Myocyte (in vitro differentiated cells): Measurements from ENCODE around the gene SLC9A1. TPM values are rescaled to one million over a fixed set of nuclear protein-coding genes. Genes with fewer than 3 reads are reported as not detected.

Experiments
- DNase-seq: peaks from one replicate; pipeline ENCODE4 v3.0.0-alpha.2; 2012; ENCODE audit warnings: low read depth
- total RNA-seq: library from RNA; depleted of rRNA; stranded (reverse); fragments of >200 nt; gene quantifications from 2 replicates; pipeline ENCODE4 v1.2.3, GENCODE V29; 2014

The SLC9A1 gene
- total RNA-seq, 1 donor from 2014 or later: 9.6 TPM

DNA sequence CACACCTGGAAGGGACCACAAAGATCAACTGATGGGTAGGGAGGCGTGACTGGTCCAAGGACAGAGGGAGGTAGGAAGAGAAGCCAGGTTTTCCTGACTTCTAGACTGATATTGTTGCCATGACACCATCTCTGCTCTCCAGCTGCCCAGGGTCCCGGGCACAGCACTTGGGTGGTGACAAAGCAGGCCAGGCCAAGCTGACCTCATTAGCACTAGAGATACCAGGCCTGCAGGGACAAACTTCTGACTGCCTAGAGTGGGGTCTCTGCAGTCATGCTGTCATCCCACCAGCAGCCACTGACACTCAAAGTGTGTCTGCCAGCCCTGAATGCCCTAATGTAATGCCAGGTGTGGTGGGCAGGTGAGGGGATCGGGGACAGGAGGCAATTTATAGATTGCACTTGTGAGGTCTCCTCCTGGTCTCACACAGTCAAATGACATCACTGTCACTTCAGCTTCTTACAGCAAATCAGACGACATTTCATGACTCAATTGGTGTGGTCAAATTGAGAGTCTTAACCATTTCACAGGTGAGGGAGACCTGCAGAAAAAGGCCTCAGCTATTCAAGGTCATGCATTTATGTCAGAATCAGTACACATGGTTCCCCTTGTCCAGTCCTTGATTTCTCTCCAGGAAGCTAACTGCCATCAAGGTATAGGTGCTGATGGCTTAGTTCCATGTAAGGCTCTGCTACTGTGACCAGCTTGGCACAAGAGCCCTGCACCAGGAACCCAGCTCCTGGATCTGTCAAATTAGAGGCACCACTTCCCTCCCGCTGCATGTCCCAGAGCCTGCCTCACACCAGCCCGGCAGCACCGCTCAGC is 2.7 kb downstream of the SLC9A1 start:
- DNase-seq: no peak

DNA sequence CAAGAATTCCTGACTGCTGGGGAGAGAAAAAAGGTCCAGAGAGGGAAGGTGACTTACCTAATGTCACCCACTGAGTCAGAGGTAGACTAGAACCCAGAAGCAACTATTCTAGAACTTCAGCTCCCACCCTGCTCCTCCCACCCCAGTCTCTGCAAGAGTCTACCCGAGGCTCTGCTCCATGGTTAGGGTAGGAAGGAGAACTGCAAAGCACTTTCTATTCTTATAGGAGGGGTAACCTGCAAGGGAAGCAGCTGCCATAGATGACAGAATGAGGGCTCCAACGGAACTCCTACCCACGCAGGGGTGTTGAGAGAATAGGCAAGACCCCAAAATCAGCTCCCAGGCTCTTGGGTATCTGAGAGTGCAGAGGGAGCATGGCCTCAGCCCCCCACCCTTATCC is 4.3 kb downstream of the SLC9A1 start:
- no peak for DNase-seq

- no peak for DNase-seq
Observed at GRCh38 chr1:27150183-27150582, 4.7 kb downstream of the SLC9A1 start.

DNA sequence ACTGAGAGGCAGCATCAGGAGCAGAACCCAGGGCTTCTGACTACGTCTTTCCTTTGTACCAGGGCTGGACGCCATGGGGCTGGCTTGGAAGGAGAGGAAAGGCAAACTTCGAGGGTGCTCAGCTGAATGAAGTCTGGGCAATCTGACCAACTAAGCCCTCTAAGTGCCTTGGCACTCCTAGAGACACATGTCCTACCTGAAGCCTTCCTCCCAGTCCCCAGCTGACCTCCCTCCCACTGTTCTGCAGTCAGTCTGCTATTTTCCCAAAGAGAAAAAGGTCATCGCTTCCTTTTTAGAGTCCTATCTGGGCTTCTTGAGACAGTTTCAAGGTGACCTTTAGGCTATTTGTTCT is 5.2 kb downstream of the SLC9A1 start:
- no peak for DNase-seq

GRCh38 chr1:27149084-27149761 is 5.7 kb downstream of the SLC9A1 start:
- DNase-seq: peak; percentile 60

- no peak for DNase-seq
Observed at GRCh38 chr1:27148591-27148990, 6.3 kb downstream of the SLC9A1 start.

DNA sequence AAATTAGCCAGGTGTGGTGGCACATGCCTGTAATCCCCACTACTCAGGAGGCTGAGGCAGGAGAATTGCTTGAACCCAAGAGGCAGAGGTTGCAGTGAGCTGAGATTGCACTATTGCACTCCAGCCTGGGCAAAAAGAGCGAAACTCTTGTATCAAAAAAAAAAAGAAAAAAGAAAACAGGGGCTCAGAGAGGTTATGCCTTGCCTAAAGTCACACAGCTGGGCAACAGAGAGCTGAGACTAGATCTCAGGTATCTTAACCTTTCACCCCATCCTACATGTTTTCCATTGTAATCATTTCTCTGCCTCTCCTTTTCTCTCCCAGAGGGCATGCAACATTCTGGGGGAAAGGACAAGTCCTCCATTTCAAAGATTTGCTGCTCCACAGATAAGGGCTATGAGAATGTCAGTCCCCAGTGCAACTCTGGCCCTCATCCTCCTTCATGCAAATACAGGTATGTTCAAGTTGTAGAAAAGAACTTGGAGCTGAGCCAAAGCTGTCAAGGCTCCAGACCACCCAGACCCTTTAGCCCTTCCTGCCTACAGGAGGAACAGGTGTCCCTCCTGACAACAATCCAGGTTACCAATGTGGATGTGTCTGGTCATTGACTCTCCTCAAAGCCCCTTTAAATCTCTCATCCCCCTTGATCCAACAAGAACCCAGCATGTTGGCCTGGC is 6.9 kb downstream of the SLC9A1 start:
- no peak for DNase-seq

- peak; percentile 81 for DNase-seq
Observed at GRCh38 chr1:27145934-27146354, 9.0 kb downstream of the SLC9A1 start.

DNA sequence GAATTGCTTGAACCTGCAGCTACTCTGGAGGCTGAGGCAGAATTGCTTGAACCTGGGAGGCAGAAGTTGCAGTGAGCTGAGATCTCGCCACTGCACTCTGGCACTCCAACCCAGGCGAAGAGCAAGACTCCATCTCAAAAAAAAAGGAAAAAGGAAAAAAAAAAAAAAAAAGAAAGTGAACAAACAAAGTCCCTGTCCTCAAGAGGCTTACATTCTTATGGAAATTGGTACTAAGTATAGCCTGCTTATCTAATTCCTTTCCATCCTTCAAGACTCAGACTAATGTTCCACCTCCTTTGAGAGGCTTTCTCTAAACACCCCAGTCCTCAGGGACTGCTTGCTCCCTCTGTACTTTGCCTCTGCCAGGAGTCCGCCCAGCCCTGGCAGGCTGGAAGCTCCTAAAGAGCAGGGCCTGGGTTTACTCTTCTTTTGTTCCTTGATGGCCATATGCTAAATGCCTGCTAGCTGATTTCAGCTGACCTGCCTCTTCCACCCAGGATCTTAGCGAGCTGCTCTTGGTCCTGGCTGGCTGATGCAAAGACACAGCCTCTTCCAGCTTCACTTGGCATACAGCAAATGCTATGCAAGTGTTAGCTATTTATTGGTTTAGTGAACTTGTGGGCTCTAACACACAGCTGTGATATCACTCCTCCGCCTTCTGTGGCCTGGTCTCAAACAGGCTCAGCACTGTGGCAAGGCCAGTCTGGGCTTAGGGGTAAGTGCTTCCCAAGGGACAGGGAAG is 9.8 kb downstream of the SLC9A1 start:
- DNase-seq: peak; percentile 89

DNA sequence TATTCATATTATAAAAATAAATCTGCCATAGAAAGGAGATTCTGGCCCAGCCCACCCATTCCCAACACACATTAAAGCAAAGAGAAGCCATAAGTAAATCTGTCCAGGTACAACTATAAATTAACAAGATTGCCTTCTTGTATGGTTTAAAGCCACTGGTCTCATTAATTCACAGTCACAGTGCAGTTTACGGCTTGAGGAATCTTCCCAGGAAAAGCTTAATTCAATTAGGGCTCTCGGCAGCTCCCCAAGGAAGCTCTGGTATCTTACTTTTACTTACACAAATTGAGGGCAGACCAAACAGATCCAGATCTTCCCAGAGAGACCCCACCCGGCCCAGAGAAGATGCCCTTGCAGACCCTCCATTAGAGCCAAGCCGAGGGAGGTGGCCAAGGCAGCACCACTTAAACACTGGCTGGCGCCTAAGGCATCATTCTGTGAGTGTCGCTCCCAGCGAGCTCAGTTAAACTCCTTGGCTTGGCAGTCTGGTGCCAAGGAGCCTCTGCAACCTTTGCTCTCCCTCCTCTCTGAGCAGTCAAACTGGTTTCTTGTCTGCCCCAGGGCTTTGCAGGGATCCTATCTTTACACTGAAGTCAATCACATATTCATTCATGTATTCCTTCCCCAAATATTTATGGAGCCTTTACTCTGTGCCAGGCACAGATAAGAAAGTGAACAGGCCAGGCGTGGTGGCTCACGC is 10.7 kb downstream of the SLC9A1 start:
- DNase-seq: no peak

- DNase-seq: peak; percentile 47
Observed at GRCh38 chr1:27143401-27143800, 11.5 kb downstream of the SLC9A1 start.

DNA sequence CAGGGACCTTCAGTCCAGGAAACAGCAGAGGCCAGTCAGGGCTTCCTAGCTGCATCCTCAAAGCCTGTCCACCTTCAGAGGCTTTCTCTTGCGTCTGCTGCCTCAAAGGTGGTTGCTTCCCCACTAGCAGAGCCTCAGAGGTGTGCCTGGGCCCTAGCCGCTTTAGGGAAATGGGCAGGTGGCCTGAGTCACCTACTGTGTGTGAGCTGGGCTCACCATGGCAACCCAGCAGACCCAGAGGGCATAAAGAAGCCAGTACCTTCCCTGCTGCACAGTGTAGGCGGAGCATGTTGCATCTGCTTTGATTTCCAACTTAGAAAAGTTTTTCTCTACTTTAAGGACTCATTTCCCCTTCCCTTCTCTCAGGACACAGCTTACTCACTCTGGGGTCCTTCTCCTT is 12.5 kb downstream of the SLC9A1 start:
- DNase-seq: no peak

DNA sequence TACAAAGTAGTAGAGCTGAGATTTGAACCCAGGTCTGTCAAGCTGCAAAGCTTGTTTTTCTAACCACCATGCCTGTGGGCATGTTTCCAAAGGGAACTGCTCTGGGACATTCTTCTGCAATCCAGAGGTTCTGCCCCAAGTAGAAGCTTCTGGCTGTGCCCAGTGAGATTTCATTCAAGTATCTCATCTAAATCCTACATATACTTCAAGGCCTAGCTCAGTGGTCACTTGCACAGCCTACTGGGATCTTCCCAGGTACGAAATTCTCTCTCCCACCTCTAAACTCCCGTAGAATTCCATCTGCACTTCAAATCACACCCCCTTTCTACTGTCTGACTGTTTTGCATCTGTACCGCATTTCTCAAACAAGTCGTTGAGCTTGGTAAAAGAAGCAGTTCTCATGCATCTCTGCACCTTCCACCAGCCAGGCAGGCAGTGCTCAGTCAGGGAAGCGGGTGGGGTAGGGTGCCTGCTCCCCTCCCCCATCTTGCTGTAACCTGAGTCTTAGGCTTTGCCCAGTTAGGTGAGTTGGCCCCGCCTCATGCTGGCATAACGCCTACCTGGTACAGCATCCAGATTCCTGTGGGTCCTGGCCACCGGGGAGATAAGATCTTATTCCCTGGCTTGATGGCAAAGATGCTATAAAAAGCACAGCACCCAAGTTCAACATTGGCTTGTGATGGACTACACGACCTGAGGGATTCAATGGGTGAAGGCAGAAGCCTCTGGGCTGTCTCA is 13.5 kb downstream of the SLC9A1 start:
- peak; percentile 38 for DNase-seq

GRCh38 chr1:27139980-27140379 is 14.9 kb downstream of the SLC9A1 start:
- no peak for DNase-seq

GRCh38 chr1:27138927-27139326 is 16.0 kb downstream of the SLC9A1 start:
- DNase-seq: peak; percentile 35

GRCh38 chr1:27138368-27138767 is 16.6 kb downstream of the SLC9A1 start:
- peak; percentile 75 for DNase-seq

DNA sequence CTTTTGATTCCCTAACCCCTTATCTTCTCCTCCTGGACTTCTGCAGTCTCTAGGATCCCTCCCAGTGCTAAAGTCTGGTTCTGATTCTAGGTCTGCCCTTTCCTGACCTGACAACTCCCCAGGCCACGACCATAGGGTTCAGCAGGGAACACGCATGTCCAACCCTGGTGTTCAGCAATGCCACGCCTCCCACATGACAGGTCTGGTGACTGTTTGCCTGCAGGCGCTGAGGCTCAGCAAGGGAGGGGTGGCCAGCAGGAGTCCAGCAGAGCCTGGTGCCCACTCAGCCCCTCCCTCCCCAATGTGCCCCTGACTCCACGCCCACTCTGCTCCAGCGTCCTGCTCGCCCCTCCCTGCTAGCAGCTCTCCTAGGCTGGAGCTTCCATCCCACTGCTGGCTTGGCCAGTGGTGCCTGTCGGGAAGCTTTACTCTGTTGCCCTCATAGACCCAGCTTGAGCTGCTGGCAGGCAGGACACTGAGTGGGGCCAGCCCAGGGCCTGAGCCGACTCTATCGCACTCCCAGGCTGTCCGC is 17.3 kb downstream of the SLC9A1 start:
- no peak for DNase-seq

DNA sequence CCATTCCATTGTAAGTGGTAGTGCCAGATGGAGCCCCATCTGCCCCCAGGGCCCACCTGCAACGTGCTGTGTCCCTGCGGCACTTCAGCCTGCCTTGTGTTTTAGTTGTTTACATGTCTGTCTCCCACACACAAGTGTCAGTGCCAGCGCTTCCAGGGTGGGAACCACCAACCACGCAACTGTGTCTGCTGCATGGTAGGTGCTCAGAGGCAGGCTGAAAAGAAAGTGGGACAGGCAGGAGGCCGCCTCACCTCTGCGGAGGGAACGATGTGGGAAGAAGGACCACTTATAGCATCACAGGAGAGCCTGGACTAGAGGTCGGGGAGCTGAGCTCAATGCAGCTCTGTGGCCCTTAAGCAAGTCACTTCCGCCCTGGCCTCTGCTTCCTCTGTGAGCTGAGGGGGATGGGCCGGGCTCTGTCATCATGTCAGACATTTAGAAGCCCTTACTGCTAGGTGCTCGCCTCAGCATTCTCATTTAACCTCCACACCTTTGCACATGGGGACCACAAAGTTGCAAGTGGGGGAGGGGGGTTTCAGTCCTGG is 17.9 kb downstream of the SLC9A1 start:
- DNase-seq: no peak

DNA sequence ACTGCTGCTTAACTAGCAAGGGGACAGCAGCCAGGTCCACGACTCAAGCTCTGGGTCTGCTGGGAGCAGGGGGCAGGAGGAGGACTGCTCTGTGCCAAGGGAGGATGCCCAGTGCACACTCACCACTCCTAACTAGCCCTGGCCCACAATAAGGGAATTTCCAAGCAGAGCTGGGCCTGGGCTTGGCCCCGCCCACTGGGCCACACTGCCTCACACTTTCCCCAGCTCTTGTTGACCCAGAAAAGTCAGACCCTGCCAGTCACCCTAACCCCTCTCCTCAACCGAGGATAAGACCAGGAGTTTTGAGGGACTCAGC is 18.7 kb downstream of the SLC9A1 start:
- DNase-seq: no peak
